ENCODE data around the gene FAAP100. TPM values are rescaled to one million over a fixed set of nuclear protein-coding genes. Genes with fewer than 3 reads are reported as not detected.

Gene FAAP100
- total RNA-seq, 2 donors from 2014 or later = 27.8 to 50.4 TPM

GRCh38 chr17:81524865-81525159 is 27.3 kb downstream of the FAAP100 start:
- intact Hi-C loops (cut with DNase I) = no loop called here
- ATAC-seq (no peak), DNase-seq (no peak)
- Histone ChIP-seq H3K4me1 (peaks cover 20% of the 10 kb centered on the region), H3K27me3 (no peaks in the 10 kb centered on the region), H3K36me3 (replicated peaks in 1 of 2; ENCODE audit: insufficient read depth in 1 of 2, low read depth in 2 of 2) (no peaks in the 10 kb centered on the region), H3K27ac (no peak overlapping the region), H3K9me3 (no peaks in the 10 kb centered on the region), H3K4me3 (no peak overlapping the region)
- WGBS, 2 donors = 84 to 100% methylated on average over 2 to 8 of the region's 8 CpGs
- no peak for TF ChIP-seq POLR2A (IDR thresholded peaks at IDR 0.05)

- intact Hi-C loops (cut with DNase I) = no loop called here
- DNase-seq (no peak), ATAC-seq (no peak)
- TF ChIP-seq CTCF (IDR thresholded peaks at IDR 0.05) (no peak), POLR2A (IDR thresholded peaks at IDR 0.05) (no peak)
- Histone ChIP-seq H3K27ac (no peak overlapping the region), H3K36me3 (replicated peaks in 1 of 2; ENCODE audit: insufficient read depth in 1 of 2, low read depth in 2 of 2) (no peaks in the 10 kb centered on the region), H3K4me3 (no peak overlapping the region), H3K9me3 (no peaks in the 10 kb centered on the region), H3K4me1 (peaks cover 23% of the 10 kb centered on the region), H3K27me3 (no peaks in the 10 kb centered on the region)
- 75 to 85% methylated on average over 6 to 13 of the region's 18 CpGs for WGBS, 2 donors
Measured at GRCh38 chr17:81524039-81524864, 27.9 kb downstream of the FAAP100 start.

- ATAC-seq = no peak
- Histone ChIP-seq H3K27me3 (no peaks in the 10 kb centered on the region), H3K36me3 (replicated peaks in 1 of 2; ENCODE audit: insufficient read depth in 1 of 2, low read depth in 2 of 2) (no peaks in the 10 kb centered on the region), H3K27ac (no peak overlapping the region), H3K4me3 (no peak overlapping the region), H3K4me1 (peaks cover 23% of the 10 kb centered on the region), H3K9me3 (no peaks in the 10 kb centered on the region)
- TF ChIP-seq CTCF (IDR thresholded peaks at IDR 0.05) (no peak), POLR2A (IDR thresholded peaks at IDR 0.05) (no peak)
- WGBS, 2 donors = 53 to 59% methylated on average over 5 to 17 of the region's 17 CpGs
- intact Hi-C loops (cut with DNase I) = no loop called here
- DNase-seq = no peak
Measured at GRCh38 chr17:81523402-81524038, 28.6 kb downstream of the FAAP100 start.

GRCh38 chr17:81522491-81523401 is 29.4 kb downstream of the FAAP100 start:
- intact Hi-C loops (cut with DNase I) = no loop called here
- 77 to 88% methylated on average over 7 to 26 of the region's 26 CpGs for WGBS, 2 donors
- Histone ChIP-seq H3K9me3 (no peaks in the 10 kb centered on the region), H3K4me3 (no peak overlapping the region), H3K27me3 (no peaks in the 10 kb centered on the region), H3K4me1 (peaks cover 27% of the 10 kb centered on the region), H3K27ac (no peak overlapping the region), H3K36me3 (replicated peaks in 1 of 2; ENCODE audit: insufficient read depth in 1 of 2, low read depth in 2 of 2) (no peaks in the 10 kb centered on the region)
- DNase-seq (peak in 1 of 4 donors; percentile 4), ATAC-seq (no peak)
- no peak for TF ChIP-seq CTCF (IDR thresholded peaks at IDR 0.05)

Data from body of pancreas (tissue), 4 donors.